ENCODE measurements around the gene ZSCAN5B. TPM values are rescaled to one million over a fixed set of nuclear protein-coding genes. Genes with fewer than 3 reads are reported as not detected.

Gene ZSCAN5B
- total and polyA plus RNA-seq, 9 of the 15 experiments (the other 6 are each of a cell fraction or from before 2014, with no cell fraction given) = 0.03 to 0.07 TPM; not detected in 7

DNA sequence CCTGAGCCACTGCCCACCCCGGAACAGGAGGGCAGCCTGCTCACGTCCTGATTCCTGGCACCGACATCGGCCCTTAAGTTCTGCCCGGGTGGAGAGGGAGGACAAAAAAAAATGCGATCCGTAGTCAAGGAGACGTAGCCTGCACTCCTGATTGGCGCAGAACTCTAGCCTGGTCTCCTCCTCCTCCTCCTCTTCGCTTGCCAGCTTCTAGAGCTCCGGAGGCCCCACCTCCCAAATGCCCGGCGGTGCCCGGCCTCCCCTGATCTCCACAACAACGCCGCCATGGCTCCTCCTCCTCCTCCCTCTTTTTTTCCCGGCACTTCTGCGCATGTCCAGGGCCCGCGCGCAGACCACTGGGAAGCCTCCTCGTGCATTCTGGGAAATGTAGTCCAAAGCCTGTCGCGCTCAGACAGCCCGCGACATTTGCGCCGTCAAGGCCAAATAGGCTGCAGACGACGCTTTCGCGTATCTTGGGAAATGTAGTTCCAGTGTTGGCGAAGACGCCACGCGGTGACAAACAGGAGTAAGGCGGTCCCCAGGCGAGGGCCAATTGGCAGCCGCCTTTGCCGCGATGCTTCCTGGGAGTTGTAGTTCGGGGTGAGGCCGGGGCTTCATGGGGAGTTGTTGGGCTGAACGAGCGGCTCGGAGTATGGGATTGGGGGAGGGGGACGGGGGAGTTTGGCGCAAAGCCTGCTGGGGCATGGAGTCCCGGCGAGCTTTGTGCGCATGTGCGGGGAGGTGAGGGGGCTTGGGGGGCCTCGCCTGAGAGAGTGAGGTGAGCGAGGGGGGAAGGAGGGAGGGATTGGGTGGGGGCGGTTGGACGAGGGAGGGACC lies 56.8 kb downstream of the ZSCAN5B start, which contains the start of gene ZNF444 (continued):
- TF ChIP-seq, protein P1, sequence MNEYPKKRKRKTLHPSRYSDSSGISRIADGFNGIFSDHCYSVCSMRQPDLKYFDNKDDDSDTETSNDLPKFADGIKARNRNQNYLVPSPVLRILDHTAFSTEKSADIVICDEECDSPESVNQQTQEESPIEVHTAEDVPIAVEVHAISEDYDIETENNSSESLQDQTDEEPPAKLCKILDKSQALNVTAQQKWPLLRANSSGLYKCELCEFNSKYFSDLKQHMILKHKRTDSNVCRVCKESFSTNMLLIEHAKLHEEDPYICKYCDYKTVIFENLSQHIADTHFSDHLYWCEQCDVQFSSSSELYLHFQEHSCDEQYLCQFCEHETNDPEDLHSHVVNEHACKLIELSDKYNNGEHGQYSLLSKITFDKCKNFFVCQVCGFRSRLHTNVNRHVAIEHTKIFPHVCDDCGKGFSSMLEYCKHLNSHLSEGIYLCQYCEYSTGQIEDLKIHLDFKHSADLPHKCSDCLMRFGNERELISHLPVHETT (CRISPR knock-in tag; conservative IDR thresholded peaks at IDR 0.05 in 1 of 2, IDR thresholded peaks at IDR 0.05 in 1 of 2) = peak in 1 of 2 experiments; percentile 78; a peak in 2 of 4 replicates
- TF ChIP-seq CXXC5 (CRISPR knock-in tag; IDR thresholded peaks at IDR 0.05) (peak; percentile 78), L3MBTL2 (IDR thresholded peaks at IDR 0.05) (peak; percentile 87), GATAD2B (IDR thresholded peaks at IDR 0.05; ENCODE audit: borderline replicate concordance) (no peak), ZKSCAN3 (CRISPR knock-in tag; IDR thresholded peaks at IDR 0.05) (no peak), ZSCAN32 (CRISPR knock-in tag; IDR thresholded peaks at IDR 0.05) (no peak), RFX5 (IDR thresholded peaks at IDR 0.05; ENCODE audit: low read depth, low read length) (no peak), ZZZ3 (IDR thresholded peaks at IDR 0.05) (no peak), MYC (IDR thresholded peaks at IDR 0.05; ENCODE audit: low read depth, low read length) (peak; percentile 87; the same call in 1 of the 2 replicates), MYC (CRISPR knock-in tag; IDR thresholded peaks at IDR 0.05; ENCODE audit: borderline replicate concordance, low read depth) (no peak), GTF2E2 (tag; IDR thresholded peaks at IDR 0.05) (no peak), OTX1 (CRISPR knock-in tag; IDR thresholded peaks at IDR 0.05) (peak; percentile 12; the same call in 1 of the 2 replicates), SMAD4 (CRISPR knock-in tag; conservative IDR thresholded peaks at IDR 0.05) (0 out of 2 replicates have a peak, but pooled peaks have one; percentile 22), ZNF146 (CRISPR knock-in tag; IDR thresholded peaks at IDR 0.05; ENCODE audit: unreplicated experiment) (no peak), SMARCE1 (IDR thresholded peaks at IDR 0.05) (0 out of 2 replicates have a peak, but pooled peaks have one; percentile 6), NR1H2 (CRISPR knock-in tag; IDR thresholded peaks at IDR 0.05) (no peak), HNRNPLL (IDR thresholded peaks at IDR 0.05; ENCODE audit: low read depth, low read length, poor library complexity, severe bottlenecking) (peak; percentile 52), NFIC (IDR thresholded peaks at IDR 0.05) (no peak; the same call in 1 of the 2 replicates), SNRNP70 (optimal IDR thresholded peaks at IDR 0.05; ENCODE audit: low read depth, low read length) (no peak), GABPB1 (CRISPR knock-in tag; IDR thresholded peaks at IDR 0.05) (peak; percentile 86), XRCC5 (IDR thresholded peaks at IDR 0.05; ENCODE audit: low read depth, low read length) (no peak; the same call in 1 of the 2 replicates), CSDE1 (IDR thresholded peaks at IDR 0.05) (no peak; a peak in 1 of 4 replicates)
- TF ChIP-seq, protein P2, sequence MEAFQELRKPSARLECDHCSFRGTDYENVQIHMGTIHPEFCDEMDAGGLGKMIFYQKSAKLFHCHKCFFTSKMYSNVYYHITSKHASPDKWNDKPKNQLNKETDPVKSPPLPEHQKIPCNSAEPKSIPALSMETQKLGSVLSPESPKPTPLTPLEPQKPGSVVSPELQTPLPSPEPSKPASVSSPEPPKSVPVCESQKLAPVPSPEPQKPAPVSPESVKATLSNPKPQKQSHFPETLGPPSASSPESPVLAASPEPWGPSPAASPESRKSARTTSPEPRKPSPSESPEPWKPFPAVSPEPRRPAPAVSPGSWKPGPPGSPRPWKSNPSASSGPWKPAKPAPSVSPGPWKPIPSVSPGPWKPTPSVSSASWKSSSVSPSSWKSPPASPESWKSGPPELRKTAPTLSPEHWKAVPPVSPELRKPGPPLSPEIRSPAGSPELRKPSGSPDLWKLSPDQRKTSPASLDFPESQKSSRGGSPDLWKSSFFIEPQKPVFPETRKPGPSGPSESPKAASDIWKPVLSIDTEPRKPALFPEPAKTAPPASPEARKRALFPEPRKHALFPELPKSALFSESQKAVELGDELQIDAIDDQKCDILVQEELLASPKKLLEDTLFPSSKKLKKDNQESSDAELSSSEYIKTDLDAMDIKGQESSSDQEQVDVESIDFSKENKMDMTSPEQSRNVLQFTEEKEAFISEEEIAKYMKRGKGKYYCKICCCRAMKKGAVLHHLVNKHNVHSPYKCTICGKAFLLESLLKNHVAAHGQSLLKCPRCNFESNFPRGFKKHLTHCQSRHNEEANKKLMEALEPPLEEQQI (IDR thresholded peaks at IDR 0.05) = no peak
- TF ChIP-seq, protein P3, sequence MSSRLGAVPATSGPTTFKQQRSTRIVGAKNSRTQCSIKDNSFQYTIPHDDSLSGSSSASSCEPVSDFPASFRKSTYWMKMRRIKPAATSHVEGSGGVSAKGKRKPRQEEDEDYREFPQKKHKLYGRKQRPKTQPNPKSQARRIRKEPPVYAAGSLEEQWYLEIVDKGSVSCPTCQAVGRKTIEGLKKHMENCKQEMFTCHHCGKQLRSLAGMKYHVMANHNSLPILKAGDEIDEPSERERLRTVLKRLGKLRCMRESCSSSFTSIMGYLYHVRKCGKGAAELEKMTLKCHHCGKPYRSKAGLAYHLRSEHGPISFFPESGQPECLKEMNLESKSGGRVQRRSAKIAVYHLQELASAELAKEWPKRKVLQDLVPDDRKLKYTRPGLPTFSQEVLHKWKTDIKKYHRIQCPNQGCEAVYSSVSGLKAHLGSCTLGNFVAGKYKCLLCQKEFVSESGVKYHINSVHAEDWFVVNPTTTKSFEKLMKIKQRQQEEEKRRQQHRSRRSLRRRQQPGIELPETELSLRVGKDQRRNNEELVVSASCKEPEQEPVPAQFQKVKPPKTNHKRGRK (tag; IDR thresholded peaks at IDR 0.05) = no peak
